ENCODE measurements around the gene OPN3. TPM values are rescaled to one million over a fixed set of nuclear protein-coding genes. Genes with fewer than 3 reads are reported as not detected.

Gene OPN3
- total RNA-seq, 2 experiments from 2014 or later = 6.9 to 8.2 TPM

DNA sequence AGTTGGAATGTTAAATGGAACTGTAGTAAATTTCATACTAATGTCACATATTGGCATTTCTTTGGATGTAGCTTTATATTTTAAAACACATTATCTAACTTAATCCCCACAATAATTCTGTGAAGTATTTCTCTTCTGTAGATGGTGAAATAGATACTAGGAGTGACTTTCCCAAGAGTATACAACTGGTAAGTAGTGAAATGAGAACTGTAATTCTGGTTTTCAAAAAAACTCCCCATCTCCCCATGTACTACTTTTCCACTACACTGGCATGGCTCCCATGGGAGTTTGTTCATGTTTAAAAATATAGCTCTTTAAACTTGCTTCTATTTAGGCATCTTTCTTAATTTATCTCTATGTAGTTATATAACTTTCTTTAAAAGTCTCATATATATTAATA is 10.2 kb downstream of the OPN3 start:
- ChIA-PET CTCF (interaction anchor here (0.6 kb wide), 1 partner anchor 118 kb away, joined by 3 read pairs; no protein-coding TSS in a partner anchor), POLR2A (no interaction called here)

- POLR2A ChIA-PET = no interaction called here
- CTCF ChIA-PET = interaction anchor here (0.5 to 2.9 kb wide), 5 partner anchors 10 to 109 kb away, joined by 3 to 13 read pairs (median 4); no protein-coding TSS in a partner anchor
These were observed 12.5 kb downstream of the OPN3 start for GRCh38 chr1:241627453-241628259.

DNA sequence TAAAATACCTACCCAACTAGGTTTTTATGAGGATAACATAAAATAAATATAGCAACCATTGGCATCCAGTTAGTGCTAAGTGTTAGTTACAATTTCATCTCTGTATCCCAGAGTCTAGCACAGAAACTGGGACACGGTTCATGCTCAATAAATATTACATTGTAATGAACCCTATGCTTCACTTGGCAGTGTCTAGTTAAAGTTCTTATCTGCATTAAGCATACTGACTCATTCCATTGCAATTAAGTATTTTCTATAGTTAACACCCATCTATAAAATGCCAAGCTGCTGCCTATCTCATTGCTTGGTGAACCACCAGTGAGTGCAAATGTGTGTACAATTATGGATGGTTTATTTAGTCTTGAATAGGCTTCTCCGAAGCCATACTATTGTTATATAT is 15.2 kb downstream of the OPN3 start:
- ChIA-PET CTCF (no interaction called here), POLR2A (no interaction called here)

DNA sequence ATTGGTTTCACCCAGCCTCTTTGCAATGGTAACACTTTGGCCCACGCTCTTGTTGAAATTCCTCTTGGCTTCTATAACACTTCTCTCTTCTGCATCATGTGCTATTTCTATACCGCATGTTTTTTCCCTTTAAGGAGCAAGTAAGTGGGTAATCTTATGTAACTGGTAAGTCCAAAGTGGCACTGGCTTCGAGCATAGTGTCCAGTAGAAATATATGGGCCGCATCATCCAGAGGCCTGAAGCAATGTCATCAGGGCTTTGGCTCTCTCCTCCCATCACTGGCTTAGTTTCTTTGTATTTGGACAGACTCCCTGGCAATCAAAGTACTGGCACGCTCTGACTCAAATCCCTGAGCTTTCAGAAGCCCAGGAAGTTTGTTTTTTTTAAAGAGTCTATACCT is 17.5 kb downstream of the OPN3 start:
- CTCF ChIA-PET = no interaction called here

DNA sequence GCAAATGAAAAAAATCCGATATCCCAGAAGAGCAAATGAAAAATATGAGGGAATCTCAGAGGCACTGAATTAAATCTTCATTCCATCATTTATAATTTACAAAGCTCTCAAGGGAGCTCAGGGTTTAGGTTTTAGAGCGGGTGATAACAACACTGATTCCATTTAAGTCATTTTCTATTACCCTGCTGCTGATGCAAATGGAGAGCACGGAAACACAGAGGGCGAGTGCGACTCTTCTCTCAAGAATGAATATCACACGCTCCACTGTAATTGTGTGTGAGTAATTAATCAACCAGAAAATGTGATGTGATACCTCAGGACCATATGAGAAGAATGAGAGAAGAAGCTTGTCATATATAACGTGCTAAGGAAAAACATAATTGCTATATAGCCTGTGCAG is 22.7 kb downstream of the OPN3 start:
- CTCF ChIA-PET = interaction anchor here (1.3 kb wide), 1 partner anchor 10 kb away, joined by 5 read pairs; no protein-coding TSS in a partner anchor

More for the DNA sequence above, 17.5 kb downstream of the OPN3 start:
- POLR2A ChIA-PET = no interaction called here

DNA sequence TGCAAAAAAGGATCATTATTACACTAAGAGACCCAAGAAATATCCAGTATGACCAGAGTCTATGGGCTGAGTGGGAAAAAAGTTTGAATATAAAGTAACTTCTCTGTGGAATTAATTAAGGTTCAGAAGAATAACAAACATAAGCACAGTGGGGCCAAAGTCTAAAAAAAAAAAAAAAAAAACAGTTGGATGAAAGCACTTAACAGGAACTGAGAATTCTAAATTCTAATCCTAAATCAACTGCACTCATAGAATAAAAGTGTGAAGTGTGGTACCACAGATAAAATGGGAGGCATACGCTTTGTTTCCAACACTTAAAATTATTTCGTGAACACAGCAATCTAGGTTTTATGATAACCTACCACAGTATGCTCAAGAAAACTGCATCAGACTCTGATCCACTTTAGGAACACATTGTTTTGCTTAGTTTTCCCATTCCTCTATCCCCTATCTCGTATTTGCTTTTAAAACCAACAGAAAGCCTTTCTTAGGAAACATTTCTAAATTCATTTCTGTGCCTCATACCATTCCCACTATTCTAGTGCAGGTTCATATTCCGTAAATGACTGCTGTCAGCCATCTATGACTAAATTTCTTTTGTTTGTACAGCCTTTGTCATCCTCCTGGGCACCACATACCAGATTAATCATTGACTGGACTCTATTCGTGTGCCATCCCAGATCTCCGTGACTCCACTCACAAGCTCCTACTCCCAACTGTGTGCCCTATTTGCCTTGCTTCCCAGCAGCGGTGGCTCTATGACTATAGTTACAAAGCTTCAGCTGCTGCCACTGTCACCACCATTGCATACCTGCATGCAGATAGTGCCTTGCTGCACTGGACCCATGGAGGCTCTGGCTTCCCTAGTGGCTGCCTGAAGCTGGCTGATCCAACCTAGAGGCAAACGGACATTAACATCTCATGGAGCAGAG is 24.9 kb downstream of the OPN3 start:
- ChIA-PET POLR2A (no interaction called here), CTCF (no interaction called here)

More for the DNA sequence above, 22.7 kb downstream of the OPN3 start:
- POLR2A ChIA-PET = interaction anchor here (0.7 kb wide), 1 partner anchor 23 kb away, joined by 3 read pairs; no protein-coding TSS in a partner anchor

GRCh38 chr1:241614572-241614971 is 25.6 kb downstream of the OPN3 start:
- CTCF ChIA-PET = no interaction called here
- POLR2A ChIA-PET = no interaction called here

DNA sequence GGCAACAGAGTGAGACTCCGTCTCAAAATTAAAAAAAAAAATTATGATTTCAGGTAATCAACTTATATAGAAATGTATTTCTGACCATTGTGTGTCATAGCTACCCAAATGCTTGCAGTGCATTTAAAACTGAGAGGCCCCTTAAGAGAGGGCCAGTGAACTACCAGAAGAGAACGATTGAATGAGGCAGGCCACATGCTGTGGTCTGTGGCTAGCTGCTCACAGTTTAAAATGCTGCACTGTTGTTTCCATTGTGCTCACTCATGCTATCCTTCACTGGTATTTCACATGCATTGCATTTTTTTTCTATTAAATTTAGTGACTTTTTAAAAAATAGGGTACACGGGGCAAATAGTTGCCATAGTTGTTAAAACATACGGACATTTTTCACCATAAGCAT is 26.0 kb downstream of the OPN3 start:
- CTCF ChIA-PET = no interaction called here
- POLR2A ChIA-PET = no interaction called here

DNA sequence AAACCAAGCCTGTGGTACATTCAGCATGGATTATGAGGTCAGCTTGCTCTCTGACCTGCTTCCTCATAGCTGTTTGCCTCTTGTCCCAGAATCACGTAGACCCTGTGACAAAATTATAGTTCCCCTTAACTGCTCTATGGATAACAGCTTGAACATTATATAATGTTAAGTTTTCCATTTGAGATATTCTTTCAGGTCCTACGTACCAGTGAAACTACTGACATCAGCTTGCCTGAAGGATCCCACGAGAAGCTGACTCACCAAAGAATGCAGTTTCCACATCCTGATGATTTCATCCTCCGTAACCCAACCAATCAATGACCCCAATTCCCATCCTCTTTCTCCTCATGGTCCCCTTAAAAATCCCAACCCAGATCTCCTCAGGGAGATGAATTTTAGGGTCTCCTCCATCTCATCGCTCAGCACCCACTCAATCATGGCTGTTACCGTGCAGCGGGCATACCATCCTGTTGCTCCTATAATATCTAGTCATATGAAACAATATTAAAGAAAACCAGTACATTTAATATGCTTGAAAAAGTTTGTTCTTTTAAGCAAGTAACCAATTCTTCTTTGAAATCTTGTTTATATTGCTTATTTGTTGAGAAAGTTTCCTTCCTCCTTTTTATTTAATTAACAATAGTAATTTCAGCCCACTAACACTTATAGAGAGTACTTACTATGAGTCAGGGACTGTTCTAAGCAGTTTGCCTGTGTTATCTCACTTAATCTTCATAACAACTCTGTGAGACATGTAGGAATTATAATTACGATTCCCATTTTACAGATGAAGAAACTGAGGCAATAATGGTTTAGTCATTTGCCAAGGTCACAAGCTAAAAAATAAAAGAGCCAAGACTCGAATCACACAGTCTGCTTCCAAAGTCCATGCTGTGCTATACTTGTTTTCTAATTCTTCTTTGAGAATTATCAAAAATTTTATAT is 27.4 kb downstream of the OPN3 start:
- POLR2A ChIA-PET = interaction anchor here (0.6 to 1.1 kb wide), 2 partner anchors 234 to 374 kb away, joined by 3 to 4 read pairs; no protein-coding TSS in a partner anchor
- CTCF ChIA-PET = interaction anchor here (1.1 to 4.3 kb wide), 3 partner anchors 14 to 386 kb away, joined by 3 to 24 read pairs (median 13); partner anchors contain the start of gene MAP1LC3C

- CTCF ChIA-PET = interaction anchor here (0.7 to 4.3 kb wide), 6 partner anchors 15 to 387 kb away, joined by 3 to 24 read pairs (median 4); partner anchors contain the start of genes EXO1 and MAP1LC3C
These were observed 28.4 kb downstream of the OPN3 start for GRCh38 chr1:241611736-241612135.

GRCh38 chr1:241611063-241611462 is 29.1 kb downstream of the OPN3 start:
- CTCF ChIA-PET = interaction anchor here (0.7 to 4.3 kb wide), 12 partner anchors 9 to 388 kb away, joined by 3 to 24 read pairs (median 4); partner anchors contain the start of genes EXO1 and MAP1LC3C
- POLR2A ChIA-PET = interaction anchor here (0.6 kb wide), 1 partner anchor 240 kb away, joined by 4 read pairs; no protein-coding TSS in a partner anchor

More at GRCh38 chr1:241611736-241612135, 28.4 kb downstream of the OPN3 start:
- POLR2A ChIA-PET = interaction anchor here (1.1 kb wide), 1 partner anchor 235 kb away, joined by 3 read pairs; no protein-coding TSS in a partner anchor

DNA sequence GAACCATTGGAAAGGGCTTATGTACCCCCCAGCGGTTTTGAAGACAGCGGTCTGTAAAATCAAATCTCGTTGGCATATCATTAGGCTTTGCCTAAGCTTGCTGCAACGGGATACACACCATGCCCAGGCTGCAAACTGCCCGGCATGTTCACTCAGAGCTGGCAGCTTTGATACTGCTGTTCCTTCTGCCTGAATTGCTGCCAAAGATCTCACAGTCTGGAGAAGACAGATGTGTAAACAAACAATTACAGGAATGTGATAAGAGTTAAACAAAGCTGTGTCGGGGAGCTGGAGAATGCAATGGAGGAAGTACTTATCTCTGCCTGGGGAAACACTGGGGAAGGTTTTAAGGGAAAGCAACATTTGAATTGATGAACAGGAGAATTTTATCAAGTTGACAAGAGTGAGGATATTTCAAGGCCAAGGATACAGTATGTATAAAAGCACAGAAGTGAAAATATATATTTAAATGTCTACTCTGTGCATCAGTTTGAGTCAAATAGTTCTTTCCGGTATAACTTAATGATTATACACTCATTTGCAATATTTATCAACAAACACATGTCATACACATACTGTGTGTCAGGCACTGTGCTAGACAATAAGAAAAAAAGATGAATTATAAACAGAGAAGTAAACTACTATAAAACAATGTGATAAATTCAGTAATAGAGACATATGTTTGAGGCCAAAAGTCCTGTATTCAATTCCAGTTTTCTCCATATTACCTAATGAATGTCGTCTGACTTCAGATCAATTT is 29.9 kb downstream of the OPN3 start:
- POLR2A ChIA-PET = interaction anchor here (0.6 kb wide), 1 partner anchor 241 kb away, joined by 4 read pairs; no protein-coding TSS in a partner anchor
- CTCF ChIA-PET = interaction anchor here (0.7 to 4.3 kb wide), 10 partner anchors 8 to 388 kb away, joined by 3 to 24 read pairs (median 4); partner anchors contain the start of genes EXO1 and MAP1LC3C

DNA sequence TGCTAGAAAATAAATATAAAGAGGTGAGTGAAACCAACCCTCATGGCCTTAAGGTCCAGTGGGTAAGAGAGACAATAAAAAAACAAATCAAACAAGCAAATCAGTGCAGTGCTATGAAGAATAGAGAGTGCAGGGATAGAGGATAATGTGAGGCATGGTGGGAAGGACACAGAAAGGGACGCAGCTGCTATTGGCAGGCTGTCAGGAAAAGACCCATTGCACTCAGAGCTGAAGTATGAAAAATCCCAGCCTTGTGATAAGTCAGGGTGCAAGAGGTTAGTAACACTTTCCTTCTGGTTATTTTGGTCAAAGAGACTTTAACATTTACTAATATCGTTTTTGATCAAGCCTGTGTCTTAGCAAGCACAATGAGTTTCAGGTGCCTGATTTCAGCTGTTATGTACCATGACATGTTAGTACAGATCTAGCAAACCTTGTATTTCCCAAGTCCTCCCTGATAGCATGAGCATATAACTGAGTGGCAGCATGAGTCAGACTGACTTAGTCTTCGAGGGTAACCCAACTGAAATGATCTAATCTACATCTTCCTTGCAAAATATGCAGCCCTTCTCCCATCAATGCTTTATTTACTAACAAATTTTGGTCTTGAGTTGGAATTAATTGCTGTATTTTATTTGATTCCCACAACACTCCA is 31.7 kb downstream of the OPN3 start:
- POLR2A ChIA-PET = no interaction called here
- CTCF ChIA-PET = no interaction called here

- CTCF ChIA-PET = no interaction called here
- POLR2A ChIA-PET = no interaction called here
These were observed 32.7 kb downstream of the OPN3 start for GRCh38 chr1:241607497-241607896.

- CTCF ChIA-PET = no interaction called here
- POLR2A ChIA-PET = no interaction called here
These were observed 33.6 kb downstream of the OPN3 start for GRCh38 chr1:241606544-241606943.

- POLR2A ChIA-PET = no interaction called here
These were observed 34.9 kb downstream of the OPN3 start for GRCh38 chr1:241605146-241605805.

DNA sequence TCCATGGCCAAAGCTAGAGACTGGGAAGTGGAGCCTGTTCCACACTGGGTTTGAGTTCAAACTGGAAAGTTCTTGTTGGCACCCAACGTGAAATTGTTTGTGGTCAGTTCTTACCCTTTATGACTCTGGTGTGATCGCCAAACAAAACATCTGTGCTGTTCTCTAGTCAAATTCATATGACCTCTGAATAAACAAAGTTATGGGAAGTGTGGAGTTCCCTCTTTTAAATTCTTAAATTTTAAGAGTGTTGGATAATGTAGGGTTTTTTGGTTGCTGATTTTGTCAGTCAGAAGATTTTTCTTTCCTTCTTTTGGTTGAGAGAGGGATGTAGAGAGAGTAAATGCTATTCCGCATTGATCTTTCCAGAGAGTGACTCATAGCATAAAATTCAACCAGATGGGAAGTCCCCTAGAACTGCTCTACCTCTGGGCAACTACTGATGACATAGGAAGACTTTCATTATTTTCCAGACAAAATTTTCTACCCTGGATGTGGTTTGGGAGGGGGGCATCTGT is 36.4 kb downstream of the OPN3 start:
- CTCF ChIA-PET = no interaction called here
- POLR2A ChIA-PET = no interaction called here

More at GRCh38 chr1:241605146-241605805, 34.9 kb downstream of the OPN3 start:
- CTCF ChIA-PET = interaction anchor here (0.7 kb wide), 2 partner anchors 24 to 275 kb away, joined by 3 read pairs; no protein-coding TSS in a partner anchor
